Trophoblast cell (in vitro differentiated cells and primary cell): ENCODE measurements around the gene CST8.

Experiments used
- DNase-seq, 2 donors: peaks; one replicate each; pipeline ENCODE4 v3.0.0-alpha.2; 2016
- H2AFZ ChIP-seq: 2 replicates; pipeline ENCODE4 v1.6.1; 2013; ENCODE audit warnings: low read length, moderate library complexity, mild to moderate bottlenecking; ENCODE audit not compliant: insufficient read depth, poor library complexity
- H2AK5ac ChIP-seq: 2 replicates; pipeline ENCODE4 v1.6.1; 2013; ENCODE audit warnings: mild to moderate bottlenecking, low read length
- H2BK120ac ChIP-seq: 2 replicates; pipeline ENCODE4 v1.6.1; 2013; ENCODE audit warnings: low read length, mild to moderate bottlenecking, moderate library complexity; ENCODE audit not compliant: insufficient read depth, poor library complexity
- H2BK12ac ChIP-seq: 2 replicates; pipeline ENCODE4 v1.6.1; 2013; ENCODE audit warnings: mild to moderate bottlenecking, low read length, moderate library complexity
- H2BK5ac ChIP-seq: 2 replicates; pipeline ENCODE4 v1.6.1; 2013; ENCODE audit warnings: low read length, low read depth, moderate library complexity, mild to moderate bottlenecking; ENCODE audit not compliant: poor library complexity
- H3K14ac ChIP-seq: 2 replicates; pipeline ENCODE4 v1.6.1; 2013; ENCODE audit warnings: mild to moderate bottlenecking, low read length
- H3K18ac ChIP-seq: 2 replicates; pipeline ENCODE4 v1.6.1; 2013; ENCODE audit warnings: mild to moderate bottlenecking, low read length
- H3K23ac ChIP-seq: 2 replicates; pipeline ENCODE4 v1.6.1; 2013; ENCODE audit warnings: low read length
- H3K27ac ChIP-seq: 2 replicates; pipeline ENCODE4 v1.5.1; 2013; ENCODE audit warnings: low read depth, mild to moderate bottlenecking, inconsistent platforms, low read length, moderate library complexity
- H3K27me3 ChIP-seq: 2 replicates; pipeline ENCODE4 v1.6.1; 2013; ENCODE audit warnings: inconsistent platforms, mild to moderate bottlenecking, low read length, moderate library complexity; ENCODE audit not compliant: insufficient read depth
- H3K36me3 ChIP-seq, 2 experiments: 1 replicate in 1 of 2; 2 replicates in 1 of 2; pipeline ENCODE4 v1.6.1; 2013; ENCODE audit warnings: low read length in 2 of 2, mild to moderate bottlenecking in 2 of 2, moderate library complexity in 1 of 2; ENCODE audit not compliant: insufficient read depth in 2 of 2, control insufficient read depth in 1 of 2
- H3K4ac ChIP-seq: 2 replicates; pipeline ENCODE4 v1.6.1; 2013; ENCODE audit warnings: low read depth, mild to moderate bottlenecking, low read length, moderate library complexity
- H3K4me1 ChIP-seq, 2 experiments: 1 replicate in 1 of 2; 2 replicates in 1 of 2; pipeline ENCODE4 v1.6.1; 2013; ENCODE audit warnings: low read length in 2 of 2, mild to moderate bottlenecking in 2 of 2, moderate library complexity in 1 of 2; ENCODE audit not compliant: insufficient read depth in 2 of 2, control insufficient read depth in 1 of 2
- H3K4me2 ChIP-seq: 2 replicates; pipeline ENCODE4 v1.6.1; 2013; ENCODE audit warnings: inconsistent platforms, mild to moderate bottlenecking, low read length, moderate library complexity
- H3K4me3 ChIP-seq: 2 replicates; pipeline ENCODE4 v1.5.1; 2013; ENCODE audit warnings: mild to moderate bottlenecking, low read depth, low read length, inconsistent platforms
- H3K79me1 ChIP-seq: one replicate; pipeline ENCODE4 v1.6.1; 2013; ENCODE audit warnings: low read length
- H3K79me2 ChIP-seq: 2 replicates; pipeline ENCODE4 v1.6.1; 2013; ENCODE audit warnings: low read length, mild to moderate bottlenecking; ENCODE audit not compliant: control insufficient read depth, insufficient read depth, poor library complexity
- H3K9ac ChIP-seq: 2 replicates; pipeline ENCODE4 v1.6.1; 2013; ENCODE audit warnings: mild to moderate bottlenecking, low read length
- H3K9me3 ChIP-seq: 2 replicates; pipeline ENCODE4 v1.6.1; 2013; ENCODE audit warnings: low read depth, mild to moderate bottlenecking, control low read depth, inconsistent platforms, low read length; ENCODE audit not compliant: insufficient read depth
- H4K12ac ChIP-seq: 2 replicates; pipeline ENCODE4 v1.6.1; 2013; ENCODE audit warnings: low read depth, mild to moderate bottlenecking, low read length, moderate library complexity
- H4K8ac ChIP-seq: 2 replicates; pipeline ENCODE4 v1.6.1; 2013; ENCODE audit warnings: low read depth, mild to moderate bottlenecking, low read length, moderate library complexity
- H4K91ac ChIP-seq: one replicate; pipeline ENCODE4 v1.6.1; 2013; ENCODE audit warnings: low read depth, mild to moderate bottlenecking, low read length, moderate library complexity
- WGBS: extraction: QIAGEN DNeasy Blood & Tissue Kit; methylation state at CpG from one replicate; pipeline ENCODE4 v1.1.7; 2013; ENCODE audit warnings: missing lambda C conversion rate; ENCODE audit not compliant: insufficient read length, insufficient coverage; ENCODE audit errors: extremely low coverage; 5-methylcytosine and 5-hydroxymethylcytosine counted together

The CST8 gene

GRCh38 chr20:23479043-23479442, 11.9 kb upstream of the CST8 start:
- Histone ChIP-seq H2BK5ac (no peak overlapping the region), H2AK5ac (no peak overlapping the region), H3K9ac (no peak overlapping the region), H4K8ac (no peak overlapping the region), H4K12ac (no peak overlapping the region), H2AFZ (no peak overlapping the region), H3K79me1 (no peaks in the 10 kb centered on the region), H3K27ac (no peak overlapping the region), H3K18ac (no peak overlapping the region), H3K36me3 (no peaks in the 10 kb centered on the region), H3K23ac (no peak overlapping the region), H3K79me2 (no peaks in the 10 kb centered on the region), H2BK120ac (no peak overlapping the region), H3K14ac (no peak overlapping the region), H4K91ac (no peak overlapping the region), H3K4me3 (no peak overlapping the region), H2BK12ac (no peak overlapping the region), H3K4ac (no peak overlapping the region), H3K4me1 (no peaks in the 10 kb centered on the region), H3K9me3 (peaks cover 10% of the 10 kb centered on the region), H3K27me3 (no peaks in the 10 kb centered on the region), H3K4me2 (no peak overlapping the region)
- WGBS: no CpG with 5 or more reads among the region's 4 CpGs
- no peak for DNase-seq

- DNase-seq: no peak
- no peak overlapping the region for H4K91ac ChIP-seq
- H3K79me1 ChIP-seq: no peaks in the 10 kb centered on the region
- H2AK5ac ChIP-seq: no peak overlapping the region
- H3K27ac ChIP-seq: no peak overlapping the region
- no peak overlapping the region for H3K9ac ChIP-seq
- no peak overlapping the region for H3K4me3 ChIP-seq
- no peak overlapping the region for H3K4me2 ChIP-seq
- no peaks in the 10 kb centered on the region for H3K4me1 ChIP-seq
- H3K79me2 ChIP-seq: no peaks in the 10 kb centered on the region
- H4K12ac ChIP-seq: no peak overlapping the region
- H3K36me3 ChIP-seq: no peaks in the 10 kb centered on the region
- H2AFZ ChIP-seq: no peak overlapping the region
- no peak overlapping the region for H4K8ac ChIP-seq
- H2BK12ac ChIP-seq: no peak overlapping the region
- no peaks in the 10 kb centered on the region for H3K27me3 ChIP-seq
- no CpG with 5 or more reads among the region's 2 CpGs for WGBS
- H2BK5ac ChIP-seq: no peak overlapping the region
- H3K14ac ChIP-seq: no peak overlapping the region
- H3K18ac ChIP-seq: no peak overlapping the region
- no peak overlapping the region for H2BK120ac ChIP-seq
- peaks cover 5% of the 10 kb centered on the region for H3K9me3 ChIP-seq
- H3K23ac ChIP-seq: no peak overlapping the region
- H3K4ac ChIP-seq: no peak overlapping the region
These were observed 8.8 kb upstream of the CST8 start for GRCh38 chr20:23482138-23482537.

- no CpG with 5 or more reads among the region's 4 CpGs for WGBS
These were observed 6.8 kb upstream of the CST8 start for GRCh38 chr20:23484081-23484480.

GRCh38 chr20:23488470-23488869, 2.4 kb upstream of the CST8 start:
- no peak overlapping the region for H3K4ac ChIP-seq
- H3K27ac ChIP-seq: no peak overlapping the region
- WGBS: no CpG with 5 or more reads among the region's 2 CpGs

More at GRCh38 chr20:23484081-23484480, 6.8 kb upstream of the CST8 start:
- Histone ChIP-seq H4K12ac (no peak overlapping the region), H3K79me1 (no peaks in the 10 kb centered on the region), H3K18ac (no peak overlapping the region), H3K79me2 (no peaks in the 10 kb centered on the region), H3K4me3 (no peak overlapping the region), H3K4ac (no peak overlapping the region), H3K4me1 (no peaks in the 10 kb centered on the region), H3K9me3 (peaks cover 2% of the 10 kb centered on the region), H3K27ac (no peak overlapping the region), H4K8ac (no peak overlapping the region), H2AFZ (no peak overlapping the region), H2BK5ac (no peak overlapping the region), H2BK12ac (no peak overlapping the region), H3K36me3 (no peaks in the 10 kb centered on the region), H3K4me2 (no peak overlapping the region), H3K14ac (no peak overlapping the region), H3K23ac (no peak overlapping the region), H2BK120ac (no peak overlapping the region), H4K91ac (no peak overlapping the region), H3K9ac (no peak overlapping the region), H3K27me3 (no peaks in the 10 kb centered on the region), H2AK5ac (no peak overlapping the region)
- no peak for DNase-seq

More at GRCh38 chr20:23488470-23488869, 2.4 kb upstream of the CST8 start:
- no peak overlapping the region for H3K4me3 ChIP-seq
- DNase-seq: no peak
- H2AFZ ChIP-seq: no peak overlapping the region
- no peak overlapping the region for H4K91ac ChIP-seq
- H2BK5ac ChIP-seq: no peak overlapping the region
- no peak overlapping the region for H2BK12ac ChIP-seq
- H3K18ac ChIP-seq: no peak overlapping the region
- H2AK5ac ChIP-seq: no peak overlapping the region
- H4K12ac ChIP-seq: no peak overlapping the region
- H3K4me2 ChIP-seq: no peak overlapping the region
- H3K79me1 ChIP-seq: no peaks in the 10 kb centered on the region
- no peak overlapping the region for H3K14ac ChIP-seq
- H3K4me1 ChIP-seq: no peaks in the 10 kb centered on the region
- peak overlapping the region; percentile 46 for H3K9ac ChIP-seq
- H2BK120ac ChIP-seq: no peak overlapping the region
- H3K27me3 ChIP-seq: no peaks in the 10 kb centered on the region
- H3K9me3 ChIP-seq: no peaks in the 10 kb centered on the region
- H3K36me3 ChIP-seq: no peaks in the 10 kb centered on the region
- no peak overlapping the region for H3K23ac ChIP-seq
- no peak overlapping the region for H4K8ac ChIP-seq
- H3K79me2 ChIP-seq: no peaks in the 10 kb centered on the region
